Stomach (tissue), 4 donors: ENCODE measurements around the gene JAKMIP1.

ENCODE experiments used
- CTCF ChIP-seq, 7 experiments: fragments of 450-650 bp in 4 of 7; fragments of 200-600 bp in 3 of 7; sonication (generic) in 3 of 7; IDR thresholded peaks; one replicate each; pipeline ENCODE4 v1.5.1; 2016 to 2019; ENCODE audit warnings: antibody characterized with exemption in 7 of 7, control low read depth in 2 of 7, mild to moderate bottlenecking in 1 of 7
- EP300 ChIP-seq: sonication (generic); formaldehyde crosslinking; IDR thresholded peaks from one replicate; pipeline ENCODE4 v1.6.1; 2017; ENCODE audit warnings: antibody characterized with exemption

GRCh38 chr4:6200922-6201362, 593 bp upstream of the JAKMIP1 start:
- TF ChIP-seq CTCF (IDR thresholded peaks at IDR 0.05) (no peak), EP300 (no peak)
